ENCODE data around the gene S100A16.
A peak's percentile ranks its signal among the peaks of the same experiment; 100 is the strongest.

S100A16 gene

DNA sequence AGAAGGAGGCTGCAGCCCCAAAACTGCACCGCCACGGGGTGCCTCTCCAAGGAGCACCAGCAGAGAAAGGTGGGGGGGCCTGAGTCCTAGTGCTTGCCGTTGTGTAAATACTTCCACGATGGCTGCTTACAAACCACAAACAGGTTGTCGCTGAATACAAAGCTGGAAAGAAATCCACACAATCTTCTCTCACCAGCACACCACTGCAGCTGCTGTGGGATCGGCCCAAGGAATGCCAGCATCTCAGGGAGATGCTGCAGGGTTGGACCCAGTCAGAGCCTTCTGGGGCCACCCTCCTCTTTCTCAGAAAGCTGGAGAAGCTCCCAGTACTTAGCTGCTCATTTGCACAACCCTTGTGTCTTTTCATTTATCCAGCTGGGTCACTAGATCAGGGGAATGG, 6.2 kb upstream of the S100A16 start:
- no peak for TF ChIP-seq CTCF (IDR thresholded peaks at IDR 0.05; ENCODE audit: control extremely low read depth, extremely low read depth, low read depth, missing control alignments)
- DNase-seq (ENCODE audit: extremely low spot score) = no peak
- POLR2A ChIA-PET = no interaction called here
- CTCF ChIA-PET = interaction anchor here (1.2 to 9.1 kb wide), 13 partner anchors 10 to 69 kb away, joined by 3 to 136 read pairs (median 6); partner anchors contain the start of genes S100A1 and S100A13

GRCh38 chr1:153617663-153618062, 4.7 kb upstream of the S100A16 start:
- ChIA-PET POLR2A (no interaction called here), CTCF (interaction anchor here (0.8 to 9.1 kb wide), 18 partner anchors 10 to 107 kb away, joined by 3 to 136 read pairs (median 6); partner anchors contain the start of genes S100A1 and S100A13)
- peak; percentile 83 for TF ChIP-seq CTCF (IDR thresholded peaks at IDR 0.05; ENCODE audit: control extremely low read depth, extremely low read depth, low read depth, missing control alignments)
- DNase-seq (ENCODE audit: extremely low spot score) = peak; percentile 34

DNA sequence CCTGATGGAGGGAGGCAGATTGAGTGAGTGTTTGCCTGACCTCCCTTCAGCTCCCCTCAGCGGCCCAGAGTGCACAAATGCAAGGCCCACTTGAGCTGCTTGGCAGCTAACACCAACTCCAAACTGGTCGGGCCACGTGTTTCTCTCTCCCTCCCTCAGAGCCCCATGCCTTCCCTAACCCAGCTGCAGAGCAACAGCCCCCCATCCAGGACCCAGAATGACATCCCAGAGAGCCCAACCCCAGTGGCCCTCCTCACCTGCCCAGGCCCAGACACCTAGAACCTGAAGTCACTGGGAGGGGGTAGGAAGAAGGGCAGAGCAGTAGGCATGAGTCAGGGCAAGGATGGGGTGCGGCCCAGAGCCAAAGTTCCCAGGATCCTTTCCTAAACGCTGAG, 4.0 kb upstream of the S100A16 start:
- CTCF ChIA-PET = interaction anchor here (0.8 to 9.1 kb wide), 17 partner anchors 9 to 106 kb away, joined by 3 to 136 read pairs (median 6); partner anchors contain the start of genes CHTOP, S100A1 and S100A13
- peak; percentile 7 for DNase-seq (ENCODE audit: extremely low spot score)
- no peak for TF ChIP-seq CTCF (IDR thresholded peaks at IDR 0.05; ENCODE audit: control extremely low read depth, extremely low read depth, low read depth, missing control alignments)
- POLR2A ChIA-PET = no interaction called here

DNA sequence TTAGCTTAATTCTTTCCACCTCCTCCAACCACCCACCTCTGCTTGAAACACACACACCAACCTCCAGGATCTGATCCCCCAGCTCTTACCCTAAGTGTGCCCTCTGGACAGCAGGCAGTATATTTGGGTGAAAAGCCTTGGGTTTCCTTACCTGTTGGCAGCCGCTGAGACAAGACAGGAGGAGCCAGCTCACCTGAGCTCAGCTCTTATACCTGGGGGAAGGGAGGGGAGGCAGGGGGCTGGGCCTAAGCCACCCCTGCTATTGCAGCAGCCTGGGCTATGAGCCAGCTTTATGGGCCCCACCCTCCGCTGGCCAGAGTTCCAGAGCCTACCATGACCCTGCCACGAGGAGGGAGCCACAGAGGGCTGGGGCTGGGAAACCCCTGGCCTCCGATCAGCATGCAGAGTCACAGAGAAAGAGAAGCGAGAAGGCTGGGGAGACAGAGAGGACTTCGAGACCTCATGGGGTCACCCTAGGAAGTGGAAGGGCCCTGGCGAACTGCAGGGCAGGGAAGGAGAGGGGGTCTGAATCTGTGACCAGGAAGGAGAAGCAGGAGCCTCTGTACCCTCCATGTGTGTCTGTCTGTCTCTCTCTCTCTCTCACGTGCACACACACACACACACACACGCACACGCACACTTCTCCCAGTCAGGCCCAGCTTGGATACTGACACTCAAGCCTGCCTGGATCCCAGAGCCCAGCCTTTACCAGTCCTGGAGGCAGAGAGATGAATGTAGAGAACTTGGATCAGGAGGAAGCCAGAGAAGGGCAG, 3.4 kb upstream of the S100A16 start, which contains the start of gene S100A14:
Gene S100A14, minus strand, starts transcription at position 182 of the 773 bp plus-strand sequence. CDS start 467 bp downstream, outside the sequence.
- CTCF ChIA-PET = interaction anchor here (0.6 to 9.1 kb wide), 13 partner anchors 8 to 106 kb away, joined by 3 to 136 read pairs (median 5); partner anchors contain the start of genes CHTOP, S100A1 and S100A13
- no peak for TF ChIP-seq CTCF (IDR thresholded peaks at IDR 0.05; ENCODE audit: control extremely low read depth, extremely low read depth, low read depth, missing control alignments)
- POLR2A ChIA-PET = no interaction called here
- DNase-seq (ENCODE audit: extremely low spot score) = peak; percentile 47

DNA sequence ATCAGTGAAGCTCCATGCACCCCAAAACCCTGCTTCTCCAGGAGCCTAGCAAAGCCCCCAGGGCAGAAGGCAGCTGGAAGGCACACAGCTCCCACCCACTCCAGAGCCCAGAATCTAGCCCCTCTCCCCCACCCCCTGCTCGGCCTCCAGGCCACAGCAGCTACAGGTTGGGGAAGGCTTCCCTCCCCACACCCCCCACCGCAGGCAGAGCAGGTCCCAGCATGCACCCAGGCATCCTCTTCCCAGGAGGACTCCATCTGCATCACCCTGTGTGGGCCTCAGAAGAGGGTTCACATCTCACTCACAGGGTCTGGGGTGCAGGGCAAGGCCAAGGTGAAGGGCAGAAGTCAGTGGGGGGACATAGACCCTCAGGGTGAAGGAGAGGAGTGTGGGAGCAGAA, 2.5 kb upstream of the S100A16 start:
- TF ChIP-seq CTCF (IDR thresholded peaks at IDR 0.05; ENCODE audit: control extremely low read depth, extremely low read depth, low read depth, missing control alignments) = no peak
- peak; percentile 15 for DNase-seq (ENCODE audit: extremely low spot score)
- POLR2A ChIA-PET = no interaction called here
- CTCF ChIA-PET = interaction anchor here (0.6 to 9.1 kb wide), 13 partner anchors 8 to 372 kb away, joined by 3 to 136 read pairs (median 5); partner anchors contain the start of genes S100A1, S100A13 and S100A4

DNA sequence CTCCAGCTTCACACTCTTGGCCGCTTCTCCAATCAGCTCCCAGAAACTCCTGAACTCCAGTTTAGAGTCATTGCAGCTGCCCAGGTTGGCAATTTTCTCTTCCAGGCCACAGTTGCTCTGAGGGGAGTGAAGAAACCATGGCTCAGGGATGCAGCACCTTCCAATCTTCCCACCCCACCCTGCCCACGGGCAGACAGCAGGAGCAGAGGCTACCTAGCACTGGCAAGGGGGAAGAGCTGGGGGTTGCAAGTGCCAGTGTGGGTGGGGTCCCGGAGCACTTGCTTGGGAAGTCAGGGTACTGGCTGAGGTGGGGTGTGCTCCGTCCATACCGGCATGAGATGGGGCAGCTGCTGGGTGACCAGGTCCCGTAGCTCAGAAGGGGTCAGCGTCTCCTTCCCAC, 2.0 kb upstream of the S100A16 start:
- ChIA-PET POLR2A (no interaction called here), CTCF (interaction anchor here (0.8 to 9.1 kb wide), 11 partner anchors 9 to 372 kb away, joined by 3 to 136 read pairs (median 5); partner anchors contain the start of genes S100A1, S100A13 and S100A4)
- peak; percentile 10 for DNase-seq (ENCODE audit: extremely low spot score)
- no peak for TF ChIP-seq CTCF (IDR thresholded peaks at IDR 0.05; ENCODE audit: control extremely low read depth, extremely low read depth, low read depth, missing control alignments)

Measured in GM10248 (cell line).